ENCODE measurements around the gene HS1BP3.

The HS1BP3 gene, protein sequence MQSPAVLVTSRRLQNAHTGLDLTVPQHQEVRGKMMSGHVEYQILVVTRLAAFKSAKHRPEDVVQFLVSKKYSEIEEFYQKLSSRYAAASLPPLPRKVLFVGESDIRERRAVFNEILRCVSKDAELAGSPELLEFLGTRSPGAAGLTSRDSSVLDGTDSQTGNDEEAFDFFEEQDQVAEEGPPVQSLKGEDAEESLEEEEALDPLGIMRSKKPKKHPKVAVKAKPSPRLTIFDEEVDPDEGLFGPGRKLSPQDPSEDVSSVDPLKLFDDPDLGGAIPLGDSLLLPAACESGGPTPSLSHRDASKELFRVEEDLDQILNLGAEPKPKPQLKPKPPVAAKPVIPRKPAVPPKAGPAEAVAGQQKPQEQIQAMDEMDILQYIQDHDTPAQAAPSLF

DNA sequence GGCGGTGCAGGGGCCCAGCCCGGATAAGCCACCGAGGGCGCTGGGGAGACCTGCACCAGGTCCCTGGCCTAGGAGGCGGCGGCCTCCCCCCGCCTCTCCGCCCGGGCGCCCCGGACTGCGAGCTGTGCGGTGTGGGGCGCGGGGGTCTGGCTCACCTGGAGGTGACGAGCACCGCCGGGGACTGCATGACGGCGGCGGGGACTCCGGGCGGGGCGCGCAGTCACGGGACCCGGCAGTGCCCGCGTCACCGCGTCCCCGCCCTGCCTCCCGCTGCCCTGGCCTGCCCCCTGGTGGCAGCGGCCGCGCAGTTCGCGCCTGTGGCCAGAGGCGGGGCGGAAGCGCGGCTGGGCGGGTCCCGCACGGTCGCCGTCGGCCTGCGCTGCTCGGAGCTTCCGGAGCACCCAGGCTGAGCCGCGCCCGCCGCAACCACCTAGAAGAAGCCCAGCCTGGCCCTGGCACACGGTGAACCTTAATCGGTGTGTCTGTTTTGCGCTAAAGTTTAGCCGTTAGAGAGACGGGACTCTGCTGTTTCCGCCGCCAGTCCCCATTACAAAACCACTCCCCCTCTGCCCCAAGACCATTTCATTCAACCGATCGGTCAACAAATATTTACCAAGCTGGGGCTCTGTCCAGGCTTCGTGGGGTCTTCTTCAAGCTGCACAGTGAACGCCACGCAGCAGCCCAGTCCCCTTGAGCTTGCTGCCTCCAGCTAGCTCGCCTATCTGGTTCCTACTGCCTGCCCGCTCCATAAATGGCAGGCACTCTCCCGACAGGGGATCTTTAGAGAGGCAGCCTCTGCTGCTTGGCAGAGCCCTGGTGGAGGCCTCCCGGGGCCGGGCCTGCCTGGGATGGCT lies at the start of gene HS1BP3:
TSS of gene HS1BP3 (minus strand) at position 222 of the 854 bp plus-strand sequence. CDS start at position 187, 35 bp downstream.
- no peaks in the 10 kb centered on the region for H3K27me3 ChIP-seq (ENCODE audit: insufficient read depth, low read length, poor library complexity)
- H3K9ac ChIP-seq (ENCODE audit: low read depth, low read length) = peak within 1 kb of the TSS; percentile 86
- peak within 1 kb of the TSS; percentile 96 for H2AFZ ChIP-seq (ENCODE audit: low read depth, low read length)
- H3K9me3 ChIP-seq (ENCODE audit: insufficient read depth, low read length, severe bottlenecking) = no peaks in the 10 kb centered on the region
- H3K27ac ChIP-seq (ENCODE audit: low read length) = peak within 1 kb of the TSS; percentile 77
- TF ChIP-seq, protein P1, sequence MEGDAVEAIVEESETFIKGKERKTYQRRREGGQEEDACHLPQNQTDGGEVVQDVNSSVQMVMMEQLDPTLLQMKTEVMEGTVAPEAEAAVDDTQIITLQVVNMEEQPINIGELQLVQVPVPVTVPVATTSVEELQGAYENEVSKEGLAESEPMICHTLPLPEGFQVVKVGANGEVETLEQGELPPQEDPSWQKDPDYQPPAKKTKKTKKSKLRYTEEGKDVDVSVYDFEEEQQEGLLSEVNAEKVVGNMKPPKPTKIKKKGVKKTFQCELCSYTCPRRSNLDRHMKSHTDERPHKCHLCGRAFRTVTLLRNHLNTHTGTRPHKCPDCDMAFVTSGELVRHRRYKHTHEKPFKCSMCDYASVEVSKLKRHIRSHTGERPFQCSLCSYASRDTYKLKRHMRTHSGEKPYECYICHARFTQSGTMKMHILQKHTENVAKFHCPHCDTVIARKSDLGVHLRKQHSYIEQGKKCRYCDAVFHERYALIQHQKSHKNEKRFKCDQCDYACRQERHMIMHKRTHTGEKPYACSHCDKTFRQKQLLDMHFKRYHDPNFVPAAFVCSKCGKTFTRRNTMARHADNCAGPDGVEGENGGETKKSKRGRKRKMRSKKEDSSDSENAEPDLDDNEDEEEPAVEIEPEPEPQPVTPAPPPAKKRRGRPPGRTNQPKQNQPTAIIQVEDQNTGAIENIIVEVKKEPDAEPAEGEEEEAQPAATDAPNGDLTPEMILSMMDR (IDR thresholded peaks at IDR 0.05; ENCODE audit: borderline replicate concordance, extremely low read depth, low read length, poor library complexity, severe bottlenecking) = peak; percentile 89
- TF ChIP-seq EZH2 (IDR thresholded peaks at IDR 0.05; ENCODE audit: borderline replicate concordance, low read depth, low read length, severe bottlenecking) = no peak
- DNase-seq (peak; percentile 85), ATAC-seq (ENCODE audit: insufficient read depth, low read depth) (peak; percentile 96)
- peaks cover 23% of the 10 kb centered on the region for H3K4me1 ChIP-seq (ENCODE audit: insufficient read depth, low read length)
- H3K36me3 ChIP-seq (ENCODE audit: insufficient read depth, low read length) = no peaks in the 10 kb centered on the region
- H3K4me2 ChIP-seq (ENCODE audit: insufficient read depth, low read length) = peak within 1 kb of the TSS; percentile 99
- no peaks in the 10 kb centered on the region for H4K20me1 ChIP-seq (ENCODE audit: insufficient read depth, low read length)
- H3K79me2 ChIP-seq (ENCODE audit: insufficient read depth, low read length) = peaks cover 5% of the 10 kb centered on the region; the same call in 1 of the 2 replicates
- peak within 1 kb of the TSS; percentile 61 to 89 for H3K4me3 ChIP-seq (ENCODE audit: low read depth in 1 of 2, low read length in 2 of 2)

DNA sequence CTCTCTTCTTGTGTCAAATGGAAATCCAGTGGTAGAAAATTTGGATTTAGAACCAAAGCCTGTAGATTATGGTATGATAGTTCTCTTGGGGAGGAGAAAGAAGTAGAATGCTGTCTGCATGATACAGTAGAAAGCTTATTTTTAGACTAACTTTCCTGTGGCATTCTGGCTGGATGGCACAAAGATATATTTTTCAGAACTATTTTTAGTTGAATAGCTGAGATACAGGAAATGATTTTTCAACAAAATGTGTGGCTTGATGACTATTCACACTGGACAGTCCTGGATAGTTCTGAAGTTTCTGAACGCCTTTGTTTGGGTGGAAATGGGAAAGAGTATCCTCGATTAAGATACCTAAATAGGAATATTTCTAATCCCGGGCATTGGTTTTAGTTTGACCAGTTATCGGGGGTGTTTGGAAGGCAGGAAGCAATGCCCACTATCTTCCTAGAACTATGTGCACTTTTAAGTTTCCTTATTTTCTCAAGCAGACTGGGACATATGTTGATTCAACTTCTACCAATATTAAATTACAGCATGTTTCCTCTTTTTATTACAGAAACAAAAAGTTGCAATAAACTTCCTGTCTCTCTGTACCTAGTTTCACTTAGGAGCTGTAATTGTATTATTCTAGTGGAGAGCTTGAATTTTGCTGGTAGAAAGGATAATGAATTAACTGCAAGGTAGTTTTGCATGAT lies 48.2 kb upstream of the HS1BP3 start:
- Histone ChIP-seq H3K4me1 (ENCODE audit: insufficient read depth, low read length) (no peaks in the 10 kb centered on the region), H3K79me2 (ENCODE audit: insufficient read depth, low read length) (no peaks in the 10 kb centered on the region), H4K20me1 (ENCODE audit: insufficient read depth, low read length) (no peaks in the 10 kb centered on the region), H3K9ac (ENCODE audit: low read depth, low read length) (no peak overlapping the region), H3K9me3 (ENCODE audit: insufficient read depth, low read length, severe bottlenecking) (no peaks in the 10 kb centered on the region), H3K27me3 (ENCODE audit: insufficient read depth, low read length, poor library complexity) (no peaks in the 10 kb centered on the region), H3K27ac (ENCODE audit: low read length) (no peak overlapping the region), H3K36me3 (ENCODE audit: insufficient read depth, low read length) (0 out of 2 replicates have a peak, but pooled peaks cover 3% of the 10 kb centered on the region), H2AFZ (ENCODE audit: low read depth, low read length) (no peak overlapping the region), H3K4me2 (ENCODE audit: insufficient read depth, low read length) (no peak overlapping the region), H3K4me3 (ENCODE audit: low read depth in 1 of 2, low read length in 2 of 2) (no peak overlapping the region)
- no peak for ATAC-seq (ENCODE audit: insufficient read depth, low read depth)
- DNase-seq = no peak
- no peak for TF ChIP-seq EZH2 (IDR thresholded peaks at IDR 0.05; ENCODE audit: borderline replicate concordance, low read depth, low read length, severe bottlenecking)
- TF ChIP-seq, protein P1 (IDR thresholded peaks at IDR 0.05; ENCODE audit: borderline replicate concordance, extremely low read depth, low read length, poor library complexity, severe bottlenecking) = no peak

DNA sequence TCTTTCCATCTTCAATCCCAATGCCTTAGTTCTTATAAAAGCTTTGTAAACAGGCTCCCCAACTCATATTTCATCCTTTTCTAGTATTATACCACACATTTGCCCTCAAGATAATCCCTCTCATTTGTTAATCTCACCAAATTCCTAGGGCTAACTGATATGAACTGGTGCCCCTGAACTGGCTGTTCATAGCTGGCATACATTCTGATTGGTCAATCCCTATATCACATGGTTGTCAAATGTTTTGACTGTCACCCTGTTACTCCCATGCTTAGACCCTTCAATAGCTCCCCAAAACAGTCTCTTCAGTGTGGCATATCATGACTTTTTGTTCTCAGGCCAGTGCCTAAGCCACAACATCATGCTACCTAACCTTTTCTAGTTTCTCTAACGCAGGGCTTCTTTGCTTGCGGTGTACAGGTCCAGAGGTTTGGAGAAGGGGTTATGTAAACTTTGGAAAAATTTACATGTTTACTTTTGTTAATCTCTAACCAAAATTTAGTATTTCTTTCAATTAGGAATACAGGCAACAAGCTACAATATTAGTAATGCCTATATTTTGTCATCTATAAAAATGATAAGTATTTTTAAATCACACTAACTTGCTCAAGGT lies 46.5 kb upstream of the HS1BP3 start:
- Histone ChIP-seq H4K20me1 (ENCODE audit: insufficient read depth, low read length) (no peaks in the 10 kb centered on the region), H3K4me3 (ENCODE audit: low read depth in 1 of 2, low read length in 2 of 2) (no peak overlapping the region), H3K27me3 (ENCODE audit: insufficient read depth, low read length, poor library complexity) (no peaks in the 10 kb centered on the region), H3K36me3 (ENCODE audit: insufficient read depth, low read length) (peaks cover 3% of the 10 kb centered on the region; the same call in 1 of the 2 replicates), H3K9ac (ENCODE audit: low read depth, low read length) (no peak overlapping the region), H3K4me1 (ENCODE audit: insufficient read depth, low read length) (no peaks in the 10 kb centered on the region), H3K79me2 (ENCODE audit: insufficient read depth, low read length) (no peaks in the 10 kb centered on the region), H3K4me2 (ENCODE audit: insufficient read depth, low read length) (no peak overlapping the region), H3K9me3 (ENCODE audit: insufficient read depth, low read length, severe bottlenecking) (no peaks in the 10 kb centered on the region), H3K27ac (ENCODE audit: low read length) (no peak overlapping the region), H2AFZ (ENCODE audit: low read depth, low read length) (no peak overlapping the region)
- DNase-seq = no peak
- no peak for ATAC-seq (ENCODE audit: insufficient read depth, low read depth)
- TF ChIP-seq, protein P1 (IDR thresholded peaks at IDR 0.05; ENCODE audit: borderline replicate concordance, extremely low read depth, low read length, poor library complexity, severe bottlenecking) = no peak
- TF ChIP-seq EZH2 (IDR thresholded peaks at IDR 0.05; ENCODE audit: borderline replicate concordance, low read depth, low read length, severe bottlenecking) = no peak

Data from DND-41 (cell line).